VCaP (cell line): ENCODE results near the gene GLUL.

Source experiments
- H3K27ac ChIP-seq: fragments of 450-650 bp; 2 replicates; pipeline ENCODE4 v1.5.1; 2017
- TF ChIP-seq, protein P1 (sequence below): fragments of 450-650 bp; conservative IDR thresholded peaks from 2 replicates; pipeline ENCODE4 v1.5.1; 2017; ENCODE audit warnings: mild to moderate bottlenecking, moderate library complexity

Gene GLUL

GRCh38 chr1:182332261-182333060, 59.1 kb downstream of the GLUL start:
- no peak overlapping the region for H3K27ac ChIP-seq
- TF ChIP-seq, protein P1, sequence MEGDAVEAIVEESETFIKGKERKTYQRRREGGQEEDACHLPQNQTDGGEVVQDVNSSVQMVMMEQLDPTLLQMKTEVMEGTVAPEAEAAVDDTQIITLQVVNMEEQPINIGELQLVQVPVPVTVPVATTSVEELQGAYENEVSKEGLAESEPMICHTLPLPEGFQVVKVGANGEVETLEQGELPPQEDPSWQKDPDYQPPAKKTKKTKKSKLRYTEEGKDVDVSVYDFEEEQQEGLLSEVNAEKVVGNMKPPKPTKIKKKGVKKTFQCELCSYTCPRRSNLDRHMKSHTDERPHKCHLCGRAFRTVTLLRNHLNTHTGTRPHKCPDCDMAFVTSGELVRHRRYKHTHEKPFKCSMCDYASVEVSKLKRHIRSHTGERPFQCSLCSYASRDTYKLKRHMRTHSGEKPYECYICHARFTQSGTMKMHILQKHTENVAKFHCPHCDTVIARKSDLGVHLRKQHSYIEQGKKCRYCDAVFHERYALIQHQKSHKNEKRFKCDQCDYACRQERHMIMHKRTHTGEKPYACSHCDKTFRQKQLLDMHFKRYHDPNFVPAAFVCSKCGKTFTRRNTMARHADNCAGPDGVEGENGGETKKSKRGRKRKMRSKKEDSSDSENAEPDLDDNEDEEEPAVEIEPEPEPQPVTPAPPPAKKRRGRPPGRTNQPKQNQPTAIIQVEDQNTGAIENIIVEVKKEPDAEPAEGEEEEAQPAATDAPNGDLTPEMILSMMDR = no peak
